Measurements from ENCODE around the gene PIF1. TPM values are rescaled to one million over a fixed set of nuclear protein-coding genes. Genes with fewer than 3 reads are reported as not detected.

PIF1 gene
- total and polyA plus RNA-seq, 2 of the 4 experiments (the other 2 are of a cell fraction) = 3.9 to 19.9 TPM

GRCh38 chr15:64859226-64859625 lies 33.8 kb upstream of the PIF1 start:
- Histone ChIP-seq H3K18ac (ENCODE audit: low read depth, low read length) (no peak overlapping the region), H2BK15ac (ENCODE audit: low read depth, low read length) (no peak overlapping the region), H2AFZ (replicated peaks; ENCODE audit: low read length, poor library complexity) (peak overlapping the region; percentile 15), H3K9ac (ENCODE audit: low read depth, low read length) (no peak overlapping the region), H3K4ac (ENCODE audit: low read depth, low read length) (peak overlapping the region; percentile 61), H3K23ac (ENCODE audit: low read depth, low read length) (peak overlapping the region; percentile 68), H3K4me3 (ENCODE audit: insufficient read depth, low read depth, low read length) (no peak overlapping the region), H4K5ac (ENCODE audit: low read depth, low read length) (no peak overlapping the region), H3K9me3 (ENCODE audit: control insufficient read depth, insufficient read depth, low read length) (no peaks in the 10 kb centered on the region), H4K8ac (ENCODE audit: low read depth in 2 of 2, low read length in 2 of 2) (0 out of 4 replicates have a peak overlapping the region, but pooled peaks of 1 of the 2 experiments have one; percentile 62), H3K4me1 (ENCODE audit: control insufficient read depth, insufficient read depth, low read length) (peaks cover 65% of the 10 kb centered on the region), H3K27ac (ENCODE audit: insufficient read depth, low read length) (peak overlapping the region; percentile 2; the same call in 1 of the 2 replicates), H2AK9ac (replicated peaks; ENCODE audit: low read depth, low read length, poor library complexity) (no peak overlapping the region), H3K27me3 (ENCODE audit: control insufficient read depth, insufficient read depth, low read length) (no peaks in the 10 kb centered on the region), H2BK20ac (ENCODE audit: low read depth, low read length) (no peak overlapping the region), H4K20me1 (ENCODE audit: insufficient read depth, low read length) (peaks cover 36% of the 10 kb centered on the region), H4K91ac (ENCODE audit: insufficient read depth, low read depth, low read length) (0 out of 2 replicates have a peak overlapping the region, but pooled peaks have one; percentile 23), H3K56ac (ENCODE audit: extremely low read depth, insufficient read depth, low read length) (no peak overlapping the region), H3K9me1 (ENCODE audit: insufficient read depth, low read length) (peaks cover 60% of the 10 kb centered on the region), H3K36me3 (ENCODE audit: control insufficient read depth, insufficient read depth, low read length) (peaks cover 72% of the 10 kb centered on the region), H2BK5ac (ENCODE audit: low read depth, low read length, poor library complexity, severe bottlenecking) (peak overlapping the region; percentile 5), H2BK120ac (ENCODE audit: low read depth, low read length) (no peak overlapping the region), H3K79me1 (ENCODE audit: low read depth in 1 of 2, low read length in 2 of 2) (peaks cover 60 to 91% of the 10 kb centered on the region in 2 experiments), H3K4me2 (ENCODE audit: low read depth, low read length) (no peak overlapping the region), H2AK5ac (ENCODE audit: low read depth, low read length) (peak overlapping the region; percentile 85), H3K14ac (replicated peaks; ENCODE audit: low read depth, low read length) (peak overlapping the region; percentile 24)
- intact Hi-C loops (cut with micrococcal nuclease) = loop anchor here (5.0 kb wide), 1 partner anchor 128 kb away; the partner anchor contains the start of gene SPG21
- ATAC-seq (ENCODE audit: low read depth) (no peak), DNase-seq (no peak)
- no peak for TF ChIP-seq MAZ (IDR thresholded peaks at IDR 0.05; ENCODE audit: borderline replicate concordance, low read depth, low read length)
- no peak for TF ChIP-seq RAD21 (IDR thresholded peaks at IDR 0.05; ENCODE audit: low read length)
- TF ChIP-seq BHLHE40 (IDR thresholded peaks at IDR 0.05; ENCODE audit: low read depth, low read length) = no peak
- no peak for TF ChIP-seq RCOR1 (IDR thresholded peaks at IDR 0.05; ENCODE audit: insufficient replicate concordance, low read length)
- in situ Hi-C loops (cut with MboI; ENCODE audit: low sequenced_read_pairs) = no loop called here
- ChIA-PET POLR2A (ENCODE audit: unreplicated experiment) (no interaction called here), CTCF (no interaction called here)
- no CpG with 5 or more reads among the region's 2 CpGs for WGBS, 2 experiments (ENCODE audit: extremely low coverage in 2 of 2, insufficient read length in 1 of 2)
- dilution Hi-C loops (cut with HindIII; ENCODE audit: low sequenced_read_pairs, unreplicated experiment) = no loop called here
- BruUV-seq (replicated peaks) = no TSS peak

Data from IMR-90 (cell line).